GM21526 (cell line): Measurements from ENCODE around the gene NR2F1-AS1.
"Not testable (repeated sequence)": the region's sequence is repeated elsewhere in the genome, so short reads cannot be mapped to it uniquely, and the experiment has no call there.

Source experiments
- ATAC-seq: cut with Tn5 transposase; IDR thresholded peaks from one replicate; pipeline ENCODE4 v1.9.1; 2021; ENCODE audit warnings: moderate library complexity; ENCODE audit not compliant: unreplicated experiment, low FRiP score

NR2F1-AS1 gene

DNA sequence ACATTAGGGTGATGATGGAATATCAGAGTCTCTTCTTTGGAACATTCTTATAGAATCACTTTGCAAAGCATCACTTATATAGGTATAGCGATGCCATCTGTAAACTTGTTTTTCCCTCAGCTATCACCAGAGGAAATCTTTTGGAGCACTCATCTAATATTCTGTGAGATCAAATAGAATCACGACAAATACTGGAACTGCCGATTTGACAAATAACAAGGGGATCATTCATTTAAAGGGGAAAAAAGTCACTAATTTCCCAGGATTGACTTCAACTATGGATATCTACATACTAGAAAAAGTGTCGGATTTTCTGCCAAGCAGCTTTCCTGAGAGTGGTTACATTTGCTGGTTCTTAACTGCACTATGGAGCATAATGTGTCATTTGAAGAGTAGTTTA, 178.6 kb downstream of the NR2F1-AS1 start:
- ATAC-seq: no peak

DNA sequence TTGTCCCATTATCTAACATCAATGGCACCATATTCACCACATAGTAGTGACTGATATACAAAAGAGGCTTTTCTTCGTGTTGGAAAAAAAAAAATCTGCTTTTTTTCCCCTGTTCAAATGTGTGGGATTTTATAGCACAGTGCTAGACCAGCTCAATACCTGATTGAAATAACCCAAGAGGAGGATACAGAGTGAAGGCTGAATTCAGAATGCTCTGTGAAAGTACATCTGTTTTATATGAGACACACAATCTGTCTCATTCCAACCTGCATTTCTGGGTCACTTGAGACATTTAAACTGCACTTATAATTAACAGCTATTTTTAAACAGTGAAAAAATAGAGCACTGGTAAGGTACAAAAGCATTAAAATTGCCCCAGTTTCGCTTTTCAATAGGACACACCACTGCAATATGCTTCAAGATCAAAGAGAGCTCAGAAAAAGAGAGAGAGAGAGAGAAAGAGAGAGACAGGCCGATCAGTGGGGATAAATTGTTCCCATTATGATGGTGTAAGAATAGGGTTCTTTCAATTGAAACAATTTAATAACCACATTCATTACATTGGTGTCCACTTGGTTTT, 179.3 kb downstream of the NR2F1-AS1 start:
- no peak for ATAC-seq

DNA sequence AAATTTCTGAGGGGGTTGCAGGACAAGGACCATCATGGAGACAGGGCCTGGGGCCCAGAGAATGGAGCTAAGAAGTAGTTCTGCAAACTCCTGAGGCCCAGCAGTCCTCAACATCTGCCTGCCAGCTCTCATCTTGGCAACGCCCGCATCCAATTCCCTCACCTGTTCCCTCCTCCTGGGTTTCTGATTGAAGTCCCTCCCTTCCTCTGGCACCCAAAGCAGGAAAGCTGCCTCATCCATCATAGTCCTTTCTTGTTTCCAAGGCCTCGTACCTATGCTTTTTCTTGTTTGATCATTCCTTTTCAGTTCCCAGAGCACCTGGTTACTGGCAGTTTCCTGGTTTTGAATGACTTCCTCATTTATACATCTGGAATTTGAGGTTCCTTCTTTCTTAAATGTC, 181.3 kb downstream of the NR2F1-AS1 start:
- no peak for ATAC-seq

DNA sequence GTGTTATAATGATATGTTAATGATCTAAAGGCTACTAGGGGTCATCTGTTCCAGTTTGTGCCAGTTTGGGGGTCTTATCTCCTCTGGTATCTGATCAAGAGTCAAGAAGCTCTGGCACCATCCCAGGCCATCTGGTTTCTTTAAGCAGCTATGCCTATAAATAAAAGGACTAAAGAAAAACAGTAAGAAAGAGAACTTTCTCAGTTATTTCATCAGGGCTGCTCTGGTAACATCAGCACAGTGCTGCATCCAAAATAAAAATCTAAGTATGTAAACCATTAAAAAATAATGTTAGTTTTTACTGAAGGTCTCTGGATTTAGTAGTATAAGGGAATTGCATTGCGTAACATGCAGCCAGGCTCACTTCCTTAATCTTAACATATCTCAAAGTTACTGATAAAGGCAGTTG, 185.0 kb downstream of the NR2F1-AS1 start:
- ATAC-seq: no peak

DNA sequence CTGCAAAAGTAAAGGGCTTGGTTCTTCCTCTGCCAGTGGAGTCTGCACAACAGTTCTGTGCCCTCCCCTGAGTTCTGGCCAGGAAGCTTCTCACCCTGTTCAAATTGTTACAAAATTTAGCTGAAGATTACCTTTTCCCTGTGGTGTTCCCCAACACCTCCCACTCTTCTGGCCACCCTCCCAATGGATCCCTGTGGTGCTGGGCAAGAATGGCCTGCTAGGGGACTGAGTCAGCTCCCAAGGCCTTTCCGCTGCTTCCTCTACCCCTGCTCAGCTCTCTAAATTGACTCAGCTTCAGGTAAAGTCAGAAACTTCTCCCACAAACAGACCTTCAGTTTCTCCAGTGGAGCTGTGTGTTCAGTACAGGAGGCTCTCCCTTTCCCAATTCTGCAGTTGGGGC, 186.0 kb downstream of the NR2F1-AS1 start:
- no peak for ATAC-seq

DNA sequence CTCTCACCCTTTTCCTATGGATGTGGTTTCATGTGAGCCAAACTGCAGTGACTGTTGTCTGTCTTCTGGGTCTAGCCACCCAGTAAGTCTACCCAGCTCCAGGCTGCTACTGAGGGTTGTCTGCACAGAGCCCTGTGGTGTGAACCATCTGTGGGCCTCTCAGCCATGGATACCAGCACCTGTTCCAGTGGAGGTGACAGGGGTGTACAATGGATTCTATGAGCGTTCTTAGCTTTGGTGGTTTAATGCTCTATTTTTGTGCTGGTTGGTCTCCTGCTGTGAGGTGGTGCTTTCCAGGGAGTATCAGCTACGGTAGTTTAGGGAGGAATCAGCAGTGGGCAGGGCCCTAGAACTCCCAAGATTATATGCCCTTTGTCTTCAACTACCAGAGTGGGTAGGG, 186.7 kb downstream of the NR2F1-AS1 start:
- no peak for ATAC-seq

DNA sequence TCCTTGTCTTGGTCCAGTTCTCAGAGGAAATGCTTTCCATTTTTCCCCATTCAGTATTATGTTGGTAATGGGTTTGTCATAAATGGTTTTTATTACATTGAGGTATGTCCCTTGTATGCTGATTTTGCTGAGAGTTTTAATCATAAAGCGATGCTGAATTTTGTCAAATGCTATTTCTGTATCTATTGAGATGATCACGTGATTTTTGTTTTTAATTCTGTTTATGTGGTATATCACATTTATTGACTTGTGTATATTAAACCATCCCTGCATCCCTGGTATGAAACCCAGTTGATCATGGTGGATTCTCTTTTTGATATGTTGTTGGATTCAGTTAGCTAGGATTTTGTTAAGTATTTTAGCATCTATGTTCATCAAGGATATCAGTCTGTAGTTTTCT, 189.8 kb downstream of the NR2F1-AS1 start:
- not testable (repeated sequence) for ATAC-seq

DNA sequence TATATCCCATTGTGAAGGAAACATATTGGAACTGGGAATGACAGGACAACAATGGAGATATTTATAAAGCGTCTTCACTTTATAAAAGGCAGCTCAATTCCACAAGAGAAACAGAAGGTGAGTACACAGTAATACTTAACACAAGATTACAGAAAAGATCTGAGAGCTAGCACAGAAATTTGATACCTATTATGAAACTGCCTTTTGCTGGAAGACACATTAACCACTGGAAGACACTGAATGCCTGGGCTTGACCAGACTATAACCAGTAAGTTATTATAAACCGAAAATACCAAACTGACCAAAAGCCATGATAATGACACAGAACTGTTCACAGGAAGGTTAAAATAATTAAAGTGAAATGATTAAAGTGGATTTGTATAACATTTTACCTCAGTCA, 195.4 kb downstream of the NR2F1-AS1 start:
- no peak for ATAC-seq

DNA sequence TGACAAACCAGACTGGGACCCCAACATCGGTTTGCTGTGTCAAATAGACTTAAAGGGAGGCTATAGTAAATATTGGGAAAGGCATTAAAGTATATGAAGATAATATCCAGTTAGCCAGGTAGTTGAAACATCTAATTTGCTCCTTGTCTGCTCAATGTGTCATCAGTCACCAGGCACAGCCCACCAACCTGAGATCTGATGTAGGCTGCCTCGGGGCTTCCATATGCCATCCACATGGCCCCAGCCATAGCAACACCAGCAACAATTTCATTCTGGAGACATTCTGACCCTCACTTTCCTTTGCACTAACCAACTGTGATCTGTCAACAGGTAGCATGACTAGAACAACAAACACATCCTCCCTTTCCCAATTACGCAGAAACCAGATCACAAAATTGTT, 196.0 kb downstream of the NR2F1-AS1 start:
- ATAC-seq: no peak

DNA sequence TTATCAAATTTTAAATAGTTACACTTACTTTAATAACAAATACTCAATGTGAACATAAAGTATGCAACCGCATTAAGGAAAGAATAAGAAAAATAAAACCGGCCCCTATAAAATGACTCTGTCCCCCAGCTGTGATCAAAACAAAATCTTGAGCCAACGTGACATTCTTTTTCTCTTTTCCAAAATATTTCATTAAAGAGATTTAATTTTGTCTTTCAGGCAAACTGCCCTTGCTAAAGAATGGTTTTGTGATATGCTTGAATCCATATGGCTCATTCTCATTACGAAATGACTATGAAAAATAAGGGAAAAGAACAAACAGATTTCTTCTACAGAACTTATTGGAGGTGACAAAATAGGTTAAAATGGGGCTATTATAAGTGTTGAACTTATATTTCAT, 197.0 kb downstream of the NR2F1-AS1 start:
- ATAC-seq: no peak

DNA sequence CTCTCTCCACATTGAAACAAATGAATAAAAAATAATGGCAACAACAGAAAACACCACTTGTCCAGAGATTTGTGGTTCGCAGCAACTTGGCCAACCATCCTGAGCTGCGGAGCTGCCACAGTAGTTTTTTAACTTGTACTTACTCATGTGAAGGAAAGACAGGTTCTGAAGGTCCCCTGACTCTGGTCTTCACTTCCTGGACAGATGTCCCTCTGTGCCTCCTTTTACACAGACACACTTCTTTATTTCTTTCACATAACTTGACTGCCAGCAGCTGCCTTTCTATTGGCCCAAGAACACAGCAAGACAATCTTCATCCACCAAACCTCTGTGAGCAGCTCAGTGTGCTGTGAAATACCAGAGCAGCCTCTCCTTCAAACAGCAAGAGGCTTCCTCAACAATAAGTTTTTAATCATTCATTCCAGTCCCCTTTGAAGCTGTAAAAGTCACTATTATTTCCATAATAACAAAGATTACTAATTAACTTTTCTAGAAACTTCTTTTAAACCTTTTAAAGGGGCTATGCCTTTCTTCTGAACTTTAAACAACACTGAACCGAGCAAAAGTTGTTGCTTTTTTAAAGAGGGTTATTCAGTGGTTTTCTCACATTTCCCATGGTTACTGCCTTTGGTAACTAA, 198.7 kb downstream of the NR2F1-AS1 start:
- no peak for ATAC-seq

DNA sequence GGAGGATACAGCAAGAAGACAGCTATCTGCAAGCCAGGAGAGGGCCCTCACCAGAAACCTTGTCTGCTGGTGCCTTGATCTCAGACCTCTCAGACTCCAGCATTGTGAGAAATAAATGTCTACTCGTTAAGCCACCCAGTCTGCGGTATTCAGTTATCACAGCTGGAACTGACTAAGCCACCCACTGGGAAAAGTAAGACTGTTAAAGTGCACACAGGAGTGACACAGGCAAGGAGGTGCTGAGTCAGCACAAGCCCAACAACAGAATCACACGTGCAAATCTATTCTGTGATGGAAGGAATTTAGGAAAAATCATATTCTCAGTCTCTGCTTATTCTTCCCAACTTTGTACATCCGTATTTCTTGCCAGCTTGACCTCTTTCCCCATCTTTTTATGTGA, 200.0 kb downstream of the NR2F1-AS1 start:
- ATAC-seq: no peak

DNA sequence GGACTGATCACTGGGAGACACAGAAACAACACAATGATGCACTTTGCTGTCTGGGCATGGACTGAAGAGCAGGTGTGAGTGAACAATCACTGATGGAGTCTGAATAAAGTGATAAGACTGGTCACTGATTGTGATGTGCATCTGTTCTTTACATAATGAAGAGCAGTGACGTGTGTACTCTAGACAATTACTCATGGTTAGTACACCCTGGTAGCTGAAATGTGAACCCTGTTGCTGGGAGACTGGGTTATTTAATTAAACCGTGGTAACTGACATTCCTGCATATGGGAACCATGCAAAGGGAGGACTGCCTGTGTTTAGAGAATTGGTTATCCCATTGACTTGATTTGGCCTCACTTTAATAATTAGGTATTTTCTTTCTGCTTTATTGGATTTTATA, 202.9 kb downstream of the NR2F1-AS1 start:
- ATAC-seq: no peak

DNA sequence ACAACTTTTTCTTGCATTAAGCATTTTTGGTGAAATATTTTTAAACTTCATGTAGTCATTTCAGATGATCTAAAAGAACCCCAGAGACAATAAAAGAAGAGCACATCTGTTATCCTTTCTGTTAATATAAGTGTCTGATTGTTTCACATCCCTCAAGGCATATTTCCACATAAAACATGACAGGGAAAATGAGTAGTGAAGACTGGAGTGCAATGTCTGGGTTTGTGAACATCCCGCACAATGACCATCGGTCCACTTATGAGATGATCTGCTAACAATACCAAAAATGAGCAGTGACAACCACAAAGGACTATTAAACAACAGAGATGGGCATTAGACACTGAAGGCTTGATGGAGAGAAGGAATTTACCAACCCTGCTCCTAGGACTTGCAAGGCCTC, 209.1 kb downstream of the NR2F1-AS1 start:
- no peak for ATAC-seq

DNA sequence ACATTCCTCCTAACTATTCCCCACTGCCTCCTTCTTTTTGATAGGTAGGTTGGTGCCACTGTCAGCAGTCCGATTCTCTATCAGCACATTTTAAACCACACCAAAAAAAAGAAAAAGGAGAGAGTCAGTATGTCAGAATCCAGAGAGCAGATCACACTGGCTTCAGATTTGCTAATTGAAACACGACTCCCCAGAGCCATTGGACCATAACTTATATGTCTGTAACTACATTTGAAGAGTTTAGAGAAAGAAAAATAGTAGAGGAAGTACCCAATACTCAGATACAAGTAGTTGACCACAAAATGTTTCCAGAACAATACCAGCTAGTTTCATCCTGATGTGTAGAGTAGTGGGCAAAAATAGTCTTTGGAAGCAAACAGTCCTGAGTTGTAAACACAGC, 216.6 kb downstream of the NR2F1-AS1 start:
- ATAC-seq: no peak

DNA sequence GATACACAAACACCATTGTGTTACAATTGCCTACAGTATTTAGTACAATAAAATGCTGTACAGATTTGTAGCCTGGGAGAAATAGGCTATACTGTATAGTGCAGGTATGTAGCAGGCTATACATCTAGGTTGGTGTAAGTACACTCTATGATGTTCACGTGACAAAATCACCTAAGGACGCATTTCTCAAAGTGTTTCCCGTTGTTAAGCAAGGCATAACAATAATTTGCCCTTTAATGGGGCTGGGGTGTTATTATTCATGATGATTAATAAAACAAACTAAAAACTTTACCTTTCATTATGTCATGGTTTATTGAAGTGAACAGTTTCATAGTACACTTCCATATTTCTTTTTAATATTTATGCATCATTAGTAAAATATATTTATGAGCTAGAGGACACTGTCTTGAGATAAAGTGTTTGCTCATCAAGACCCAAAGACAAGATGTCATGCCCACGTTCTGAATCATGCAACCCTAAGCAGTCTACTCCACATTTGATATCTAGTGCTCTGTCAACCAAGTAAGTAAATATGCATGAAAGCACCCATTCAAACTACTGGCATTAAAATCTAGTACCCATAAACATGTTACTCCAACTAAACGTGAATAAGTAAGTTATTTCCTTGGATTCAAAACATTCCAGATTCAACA, 220.5 kb downstream of the NR2F1-AS1 start:
- ATAC-seq: no peak

DNA sequence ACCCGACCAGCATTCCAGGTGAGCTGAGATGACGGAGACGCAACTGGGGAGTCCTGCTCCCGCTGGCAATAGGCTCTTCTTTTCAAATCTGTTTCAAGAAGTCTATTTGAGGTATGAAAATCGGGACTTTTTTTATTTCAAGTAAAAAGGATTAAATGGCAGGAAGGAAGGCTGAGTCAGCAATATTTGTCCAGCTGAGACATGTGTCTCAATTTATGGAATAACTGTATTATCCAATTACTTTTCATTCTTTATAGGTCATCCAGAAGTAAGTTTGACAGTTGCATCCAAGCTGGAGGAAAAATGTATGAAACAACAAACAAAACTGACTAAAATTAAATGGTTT, 221.1 kb downstream of the NR2F1-AS1 start:
- no peak for ATAC-seq
